AG09309 (cell line): ENCODE data around the gene FRRS1.

Experiments
- DNase-seq: peaks from one replicate; pipeline ENCODE4 v3.0.0-alpha.2; 2010; ENCODE audit warnings: low read depth
- H3K4me3 ChIP-seq: 2 replicates; pipeline ENCODE4 v1.5.1; 2011; ENCODE audit warnings: mild to moderate bottlenecking, low read depth, low read length, moderate library complexity; ENCODE audit not compliant: control insufficient read depth
- TF ChIP-seq, protein P1 (sequence below): IDR thresholded peaks from 2 replicates; pipeline ENCODE4 v1.5.1; 2011; ENCODE audit warnings: mild to moderate bottlenecking, low read depth, low read length, inconsistent platforms; ENCODE audit not compliant: insufficient read depth, control insufficient read depth; ENCODE audit errors: missing control alignments

Gene FRRS1

DNA sequence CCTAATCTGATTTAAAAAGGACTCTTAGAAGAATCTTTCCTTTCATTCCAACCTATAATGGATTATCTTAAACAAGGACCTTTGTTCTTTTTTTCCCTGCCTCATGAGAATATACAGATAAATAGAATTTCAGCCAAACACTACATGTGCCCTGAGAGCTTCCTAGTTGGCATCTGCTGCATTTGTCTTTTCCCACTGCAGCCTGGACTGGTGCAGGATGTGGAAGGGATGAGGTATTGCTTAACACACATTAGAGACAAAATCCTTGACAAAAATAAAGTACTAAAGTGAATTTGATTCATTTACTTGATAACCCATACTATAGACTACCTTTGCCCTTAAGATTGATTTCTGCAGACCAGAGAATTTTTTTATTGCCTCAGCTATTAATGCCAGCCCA, 61.0 kb downstream of the FRRS1 start:
- DNase-seq = no peak
- H3K4me3 ChIP-seq = no peak overlapping the region
- TF ChIP-seq, protein P1, sequence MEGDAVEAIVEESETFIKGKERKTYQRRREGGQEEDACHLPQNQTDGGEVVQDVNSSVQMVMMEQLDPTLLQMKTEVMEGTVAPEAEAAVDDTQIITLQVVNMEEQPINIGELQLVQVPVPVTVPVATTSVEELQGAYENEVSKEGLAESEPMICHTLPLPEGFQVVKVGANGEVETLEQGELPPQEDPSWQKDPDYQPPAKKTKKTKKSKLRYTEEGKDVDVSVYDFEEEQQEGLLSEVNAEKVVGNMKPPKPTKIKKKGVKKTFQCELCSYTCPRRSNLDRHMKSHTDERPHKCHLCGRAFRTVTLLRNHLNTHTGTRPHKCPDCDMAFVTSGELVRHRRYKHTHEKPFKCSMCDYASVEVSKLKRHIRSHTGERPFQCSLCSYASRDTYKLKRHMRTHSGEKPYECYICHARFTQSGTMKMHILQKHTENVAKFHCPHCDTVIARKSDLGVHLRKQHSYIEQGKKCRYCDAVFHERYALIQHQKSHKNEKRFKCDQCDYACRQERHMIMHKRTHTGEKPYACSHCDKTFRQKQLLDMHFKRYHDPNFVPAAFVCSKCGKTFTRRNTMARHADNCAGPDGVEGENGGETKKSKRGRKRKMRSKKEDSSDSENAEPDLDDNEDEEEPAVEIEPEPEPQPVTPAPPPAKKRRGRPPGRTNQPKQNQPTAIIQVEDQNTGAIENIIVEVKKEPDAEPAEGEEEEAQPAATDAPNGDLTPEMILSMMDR = no peak

DNA sequence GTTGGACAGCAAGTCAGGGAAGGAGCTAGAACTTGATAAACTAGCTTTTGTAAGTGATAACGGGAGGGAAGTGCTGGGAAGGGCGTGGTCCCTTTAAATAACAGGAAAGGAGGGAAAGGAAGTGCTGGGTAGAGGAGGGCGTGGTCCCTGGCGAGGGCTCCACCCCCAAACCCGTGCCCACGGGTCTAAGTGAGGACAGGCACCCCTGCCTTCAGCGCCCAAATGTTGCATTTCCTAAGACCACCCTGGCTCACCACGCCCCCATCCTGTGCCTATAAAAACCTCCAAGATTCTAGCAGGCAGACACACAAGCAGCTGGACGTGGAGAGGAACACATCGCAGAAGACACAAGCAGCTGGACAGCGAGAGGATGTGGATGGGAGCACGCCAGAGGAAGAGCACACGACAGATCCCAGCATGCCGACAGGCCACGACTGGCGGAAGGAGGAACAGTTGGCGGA, 62.0 kb downstream of the FRRS1 start:
- TF ChIP-seq, protein P1 = no peak
- no peak for DNase-seq
- H3K4me3 ChIP-seq = no peak overlapping the region

DNA sequence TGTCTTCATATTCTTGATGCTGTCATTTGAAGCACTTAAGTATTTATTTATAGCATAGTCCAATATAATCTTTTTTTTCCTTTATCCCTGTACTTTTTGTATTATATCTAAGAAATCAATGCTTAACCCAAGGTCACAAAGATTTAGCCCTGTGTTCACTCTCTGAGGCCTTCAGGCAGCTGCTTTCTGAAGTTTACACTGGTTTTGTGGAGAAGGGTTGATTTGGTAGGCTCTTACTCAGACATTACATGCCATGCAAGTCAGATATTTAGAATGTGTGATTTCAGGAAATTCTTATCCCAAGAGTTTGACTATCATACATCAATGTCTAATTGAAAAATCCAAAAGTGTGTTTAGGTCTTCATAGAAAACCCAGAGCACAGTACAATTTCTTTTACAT, 64.2 kb downstream of the FRRS1 start:
- TF ChIP-seq, protein P1 = no peak
- no peak overlapping the region for H3K4me3 ChIP-seq
- no peak for DNase-seq

DNA sequence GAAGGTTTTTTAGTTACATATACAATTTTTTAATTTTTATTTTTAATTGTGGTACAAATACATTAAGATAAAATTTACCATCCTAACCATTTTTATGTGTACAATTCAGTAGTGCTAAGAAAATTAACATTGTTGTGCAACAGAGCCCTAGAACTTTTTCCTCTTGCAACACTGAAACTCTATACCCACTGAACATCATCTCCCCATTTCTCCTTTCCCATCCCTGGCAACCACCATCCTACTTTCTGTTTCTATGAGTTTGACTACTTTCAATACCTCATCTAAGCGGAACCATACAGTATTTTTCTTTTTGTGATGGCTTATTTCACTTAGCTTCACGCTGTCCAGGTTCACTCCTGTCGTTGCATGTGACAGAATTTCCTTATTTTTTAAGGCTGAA, 66.4 kb downstream of the FRRS1 start:
- DNase-seq = no peak
- H3K4me3 ChIP-seq = no peak overlapping the region
- TF ChIP-seq, protein P1 = no peak

DNA sequence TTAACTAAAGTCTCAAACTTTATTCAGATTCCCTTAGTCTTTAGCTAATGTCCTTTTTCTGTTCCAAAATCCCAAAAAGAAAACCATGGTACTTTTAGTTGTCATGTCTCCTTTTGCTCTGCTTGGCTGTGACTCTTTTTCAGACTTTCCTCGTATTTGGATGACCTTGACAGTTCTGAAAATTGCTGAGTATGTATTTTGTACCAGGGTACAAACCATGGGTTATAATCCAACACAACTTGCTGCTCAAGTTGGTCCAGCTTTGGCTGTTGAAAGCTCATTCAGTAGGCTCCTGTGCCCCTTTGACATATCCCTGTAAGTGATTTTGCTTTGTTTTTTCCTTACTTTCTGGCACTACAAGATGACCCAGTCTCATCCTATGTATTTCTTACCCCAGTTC, 68.9 kb downstream of the FRRS1 start:
- no peak overlapping the region for H3K4me3 ChIP-seq
- TF ChIP-seq, protein P1 = no peak

DNA sequence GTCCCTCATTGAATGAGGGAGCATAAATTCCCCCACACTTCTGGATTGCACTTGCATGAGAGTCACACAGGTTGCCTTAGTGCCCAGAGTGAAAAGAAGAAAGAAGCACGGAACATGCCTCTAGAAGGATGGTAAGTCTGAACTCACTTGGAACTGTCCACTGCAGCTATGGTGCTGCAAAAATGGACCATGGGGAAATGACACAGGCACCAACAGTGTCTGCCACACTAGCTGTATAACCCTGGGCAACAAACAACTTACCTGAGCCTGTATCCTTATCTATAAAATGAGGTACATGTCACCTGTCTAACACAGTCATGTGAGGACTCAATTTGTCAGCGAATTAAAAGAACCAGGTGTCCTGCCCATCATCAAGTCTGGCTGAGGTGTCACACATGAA, 69.8 kb downstream of the FRRS1 start:
- TF ChIP-seq, protein P1 = no peak
- DNase-seq = no peak
- H3K4me3 ChIP-seq = no peak overlapping the region

More for the DNA sequence above, 68.9 kb downstream of the FRRS1 start:
- DNase-seq = no peak

DNA sequence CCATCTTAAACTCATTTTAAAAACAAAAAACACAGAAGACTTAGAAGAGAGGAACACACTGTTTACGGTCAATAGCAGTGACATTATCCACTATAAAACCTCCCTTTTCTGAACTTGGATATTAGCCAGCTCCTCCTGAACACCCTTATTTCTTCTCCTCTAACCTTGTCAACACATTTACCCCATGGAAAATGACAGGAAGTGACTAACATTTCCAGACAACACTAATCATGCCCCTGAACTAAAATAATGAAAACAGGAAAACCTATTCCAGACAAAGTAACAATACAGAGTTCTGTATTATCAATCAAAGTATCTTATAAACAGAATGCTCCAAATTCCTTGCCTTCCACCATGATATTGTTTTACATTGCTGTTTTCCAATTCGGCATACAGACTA, 75.3 kb downstream of the FRRS1 start:
- no peak for DNase-seq
- H3K4me3 ChIP-seq = no peak overlapping the region
- TF ChIP-seq, protein P1 = no peak
